ENCODE results near the gene MAP1S.

DNA sequence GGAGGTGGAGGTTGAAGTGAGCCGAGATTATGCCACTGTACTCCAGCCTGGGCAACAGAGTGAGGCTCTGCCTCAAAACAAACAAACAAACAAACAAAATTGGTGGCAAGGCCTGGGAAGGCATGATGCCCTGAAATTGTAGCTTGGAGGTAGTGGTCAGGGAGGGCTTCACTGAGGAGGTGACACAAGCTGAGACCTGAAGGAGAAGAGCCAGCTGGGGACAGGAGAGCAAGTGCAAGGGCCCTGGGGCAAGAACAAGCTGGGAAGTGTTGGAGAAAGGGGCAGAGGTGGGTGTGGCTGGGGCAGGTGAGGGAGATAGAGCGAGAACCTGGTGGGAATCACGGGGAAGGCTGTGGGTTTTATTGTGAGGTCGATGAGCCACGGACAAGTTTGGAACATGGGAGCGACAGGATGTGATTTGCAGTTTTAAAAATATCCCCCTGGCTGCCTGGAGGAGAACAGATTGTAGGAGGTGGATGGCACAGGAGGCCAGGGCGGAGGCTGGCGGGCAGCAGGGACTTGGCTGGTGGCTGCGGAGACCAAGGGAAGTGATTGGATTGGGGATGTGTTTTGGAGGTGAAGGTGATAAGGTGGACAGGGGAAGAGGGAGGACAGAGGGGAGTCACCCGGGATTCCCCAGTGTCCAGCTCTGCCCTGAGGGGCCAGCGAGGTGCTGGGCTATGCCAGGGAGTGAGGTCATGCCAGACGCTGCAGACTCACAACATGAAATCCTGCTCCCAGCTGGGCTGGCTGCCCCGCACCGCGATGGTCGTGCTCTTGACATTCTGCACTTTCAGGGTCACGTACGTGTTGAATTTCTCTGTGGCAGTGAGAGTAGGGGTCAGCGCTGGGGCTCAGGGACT, 45.1 kb upstream of the MAP1S start:
- TF ChIP-seq, protein P1, sequence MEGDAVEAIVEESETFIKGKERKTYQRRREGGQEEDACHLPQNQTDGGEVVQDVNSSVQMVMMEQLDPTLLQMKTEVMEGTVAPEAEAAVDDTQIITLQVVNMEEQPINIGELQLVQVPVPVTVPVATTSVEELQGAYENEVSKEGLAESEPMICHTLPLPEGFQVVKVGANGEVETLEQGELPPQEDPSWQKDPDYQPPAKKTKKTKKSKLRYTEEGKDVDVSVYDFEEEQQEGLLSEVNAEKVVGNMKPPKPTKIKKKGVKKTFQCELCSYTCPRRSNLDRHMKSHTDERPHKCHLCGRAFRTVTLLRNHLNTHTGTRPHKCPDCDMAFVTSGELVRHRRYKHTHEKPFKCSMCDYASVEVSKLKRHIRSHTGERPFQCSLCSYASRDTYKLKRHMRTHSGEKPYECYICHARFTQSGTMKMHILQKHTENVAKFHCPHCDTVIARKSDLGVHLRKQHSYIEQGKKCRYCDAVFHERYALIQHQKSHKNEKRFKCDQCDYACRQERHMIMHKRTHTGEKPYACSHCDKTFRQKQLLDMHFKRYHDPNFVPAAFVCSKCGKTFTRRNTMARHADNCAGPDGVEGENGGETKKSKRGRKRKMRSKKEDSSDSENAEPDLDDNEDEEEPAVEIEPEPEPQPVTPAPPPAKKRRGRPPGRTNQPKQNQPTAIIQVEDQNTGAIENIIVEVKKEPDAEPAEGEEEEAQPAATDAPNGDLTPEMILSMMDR (IDR thresholded peaks at IDR 0.05; ENCODE audit: borderline replicate concordance, extremely low read depth, low read length, poor library complexity, severe bottlenecking): no peak
- TF ChIP-seq EZH2 (IDR thresholded peaks at IDR 0.05; ENCODE audit: borderline replicate concordance, low read depth, low read length, severe bottlenecking): no peak

Measured in DND-41 (cell line).